Transverse colon (tissue), 4 donors: ENCODE data around the gene CACNA2D2. TPM values are rescaled to one million over a fixed set of nuclear protein-coding genes. Genes with fewer than 3 reads are reported as not detected.

Source experiments
- DNase-seq: peaks from one replicate; pipeline ENCODE4 v3.0.0-alpha.2; 2019
- H3K27ac ChIP-seq, 4 donors: fragments of 200-600 bp; sonication (generic); 2 replicates each; pipeline ENCODE4 v1.5.1; 2016 to 2018; ENCODE audit warnings: inconsistent platforms in 4 of 4
- H3K27me3 ChIP-seq: fragments of 200-600 bp; sonication (generic); 2 replicates; pipeline ENCODE4 v1.5.1; 2017; ENCODE audit warnings: inconsistent platforms
- H3K36me3 ChIP-seq, 4 donors: fragments of 200-600 bp; sonication (generic); 2 replicates each; pipeline ENCODE4 v1.5.1; 2017 to 2019; ENCODE audit warnings: inconsistent platforms in 4 of 4
- H3K4me1 ChIP-seq, 4 donors: fragments of 200-600 bp; sonication (generic); 2 replicates each; pipeline ENCODE4 v1.5.1; 2017 to 2020; ENCODE audit warnings: inconsistent platforms in 4 of 4
- H3K4me3 ChIP-seq, 4 donors: fragments of 200-600 bp; sonication (generic); 1 replicate in 1 of 4; 2 replicates in 3 of 4; pipeline versions ENCODE4 v1.5.1 to v1.6.1; 2017 to 2019; ENCODE audit warnings: inconsistent platforms in 4 of 4
- H3K9me3 ChIP-seq, 2 donors: fragments of 200-600 bp; sonication (generic); 2 replicates each; pipeline ENCODE4 v1.5.1; 2017 to 2019; ENCODE audit warnings: inconsistent platforms in 2 of 2
- EP300 ChIP-seq: sonication (generic); formaldehyde crosslinking; IDR thresholded peaks from one replicate; pipeline ENCODE4 v1.6.1; 2017; ENCODE audit warnings: antibody characterized with exemption, low read depth
- POLR2A ChIP-seq: fragments of 450-650 bp; IDR thresholded peaks from one replicate; pipeline ENCODE4 v1.6.1; 2016; ENCODE audit warnings: antibody characterized with exemption, mild to moderate bottlenecking, moderate library complexity
- POLR2AphosphoS5 ChIP-seq, 3 donors: sonication (generic); formaldehyde crosslinking; IDR thresholded peaks; one replicate each; pipeline ENCODE4 v1.6.1; 2016; ENCODE audit warnings: antibody characterized with exemption in 3 of 3
- WGBS, 2 donors: methylation state at CpG; one replicate each; pipeline ENCODE4 v1.1.5; 2018; ENCODE audit warnings: low coverage in 1 of 2; 5-methylcytosine and 5-hydroxymethylcytosine counted together
- in situ Hi-C, 4 donors: fragments of 200-750 bp; cut with MboI; loops; one replicate each; pipeline versions ENCODE4 v1.15.0 to v1.15.1; 2017; ENCODE audit warnings: low sequenced_read_pairs in 3 of 4, low pct_ligation_motif_present in 1 of 4, low pct_unique_long_range_greater_than_20kb in 1 of 4
- intact Hi-C: fragments of 100-400 bp; cut with DNase I; formaldehyde crosslinking; loops from one replicate; pipeline ENCODE4 v1.15.1; 2023; ENCODE audit warnings: low total_unique reads
- total RNA-seq, 4 donors: library from RNA; depleted of rRNA; stranded (reverse); fragments of >200 nt; gene quantifications; one replicate each; pipeline ENCODE4 v1.1.0, GENCODE V29; 2016
- TF ChIP-seq, protein P1 (sequence below), 5 experiments: fragments of 200-600 bp in 3 of 5; fragments of 450-650 bp in 2 of 5; sonication (generic) in 3 of 5; IDR thresholded peaks; 1 replicate in 2 of 5; 2 replicates in 3 of 5; pipeline ENCODE4 v1.5.1; 2016 to 2017; ENCODE audit warnings: antibody characterized with exemption in 5 of 5, inconsistent platforms in 3 of 5, mild to moderate bottlenecking in 2 of 5, moderate library complexity in 1 of 5

The CACNA2D2 gene
- total RNA-seq, 4 donors from 2014 or later, result 0.48 to 2.2 (median 0.87) TPM

- WGBS, 2 donors, result 73% methylated on average over 9 of the region's 9 CpGs; no CpG with 5 or more reads in 1 of the 2 donors
- intact Hi-C loops, result no loop called here
- in situ Hi-C loops, result loop anchor here in 1 of 4 donors (10.0 kb wide), 1 partner anchor 190 kb away; the partner anchor contains the start of genes RASSF1 and ZMYND10
- no peak overlapping the region for H3K4me3 ChIP-seq
- no peaks in the 10 kb centered on the region for H3K36me3 ChIP-seq
- no peaks in the 10 kb centered on the region for H3K4me1 ChIP-seq
- no peak overlapping the region for H3K27ac ChIP-seq
- no peak for DNase-seq
- no peaks in the 10 kb centered on the region for H3K9me3 ChIP-seq
- TF ChIP-seq POLR2A (no peak), EP300 (no peak), POLR2AphosphoS5 (IDR thresholded peaks at IDR 0.05) (no peak)
- TF ChIP-seq, protein P1, sequence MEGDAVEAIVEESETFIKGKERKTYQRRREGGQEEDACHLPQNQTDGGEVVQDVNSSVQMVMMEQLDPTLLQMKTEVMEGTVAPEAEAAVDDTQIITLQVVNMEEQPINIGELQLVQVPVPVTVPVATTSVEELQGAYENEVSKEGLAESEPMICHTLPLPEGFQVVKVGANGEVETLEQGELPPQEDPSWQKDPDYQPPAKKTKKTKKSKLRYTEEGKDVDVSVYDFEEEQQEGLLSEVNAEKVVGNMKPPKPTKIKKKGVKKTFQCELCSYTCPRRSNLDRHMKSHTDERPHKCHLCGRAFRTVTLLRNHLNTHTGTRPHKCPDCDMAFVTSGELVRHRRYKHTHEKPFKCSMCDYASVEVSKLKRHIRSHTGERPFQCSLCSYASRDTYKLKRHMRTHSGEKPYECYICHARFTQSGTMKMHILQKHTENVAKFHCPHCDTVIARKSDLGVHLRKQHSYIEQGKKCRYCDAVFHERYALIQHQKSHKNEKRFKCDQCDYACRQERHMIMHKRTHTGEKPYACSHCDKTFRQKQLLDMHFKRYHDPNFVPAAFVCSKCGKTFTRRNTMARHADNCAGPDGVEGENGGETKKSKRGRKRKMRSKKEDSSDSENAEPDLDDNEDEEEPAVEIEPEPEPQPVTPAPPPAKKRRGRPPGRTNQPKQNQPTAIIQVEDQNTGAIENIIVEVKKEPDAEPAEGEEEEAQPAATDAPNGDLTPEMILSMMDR (IDR thresholded peaks at IDR 0.05), result no peak
- H3K27me3 ChIP-seq, result peaks cover 28% of the 10 kb centered on the region
Measured at GRCh38 chr3:50534681-50535330, 31.4 kb upstream of the CACNA2D2 start.

DNA sequence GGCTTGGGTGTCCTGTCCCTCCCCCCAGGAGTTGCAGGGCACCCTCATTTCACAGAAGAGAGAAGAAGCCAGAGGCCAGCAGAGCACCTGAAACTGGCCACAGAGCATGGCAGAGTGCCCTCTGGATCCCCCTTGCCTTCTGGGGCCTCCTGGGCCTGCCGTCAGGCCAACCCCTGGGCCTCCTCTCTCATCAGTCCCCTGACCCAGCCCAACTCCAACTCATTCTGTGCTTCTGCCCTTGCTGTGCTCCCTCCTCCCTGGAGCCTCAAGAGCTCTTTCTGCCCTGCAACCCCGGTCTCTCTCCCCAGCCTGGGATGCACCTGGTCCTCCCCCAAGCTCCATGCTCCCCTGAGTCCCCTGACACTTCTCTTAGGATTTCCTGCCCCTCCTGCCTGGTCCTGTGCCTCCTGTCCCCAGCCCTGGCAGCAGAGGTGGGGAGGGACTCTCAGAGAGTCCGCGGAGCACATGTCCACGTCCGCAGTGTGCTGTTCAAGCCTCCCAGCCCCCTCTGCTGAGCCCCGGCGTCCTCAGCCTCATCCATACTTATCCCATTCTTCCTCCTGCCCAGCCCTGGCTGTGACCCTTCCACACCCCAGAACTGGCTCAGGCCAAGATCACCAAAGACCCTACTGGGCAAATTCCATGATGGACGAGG, 30.5 kb upstream of the CACNA2D2 start:
- no peaks in the 10 kb centered on the region for H3K36me3 ChIP-seq
- TF ChIP-seq POLR2AphosphoS5 (IDR thresholded peaks at IDR 0.05) (no peak), POLR2A (no peak)
- TF ChIP-seq, protein P1 (IDR thresholded peaks at IDR 0.05), result no peak
- no peaks in the 10 kb centered on the region for H3K9me3 ChIP-seq
- in situ Hi-C loops, result loop anchor here in 1 of 4 donors (10.0 kb wide), 1 partner anchor 189 kb away; the partner anchor contains the start of genes RASSF1 and ZMYND10
- intact Hi-C loops, result no loop called here
- no peak for DNase-seq
- 54 to 75% methylated on average over 2 to 9 of the region's 9 CpGs for WGBS, 2 donors
- no peak overlapping the region for H3K27ac ChIP-seq
- no peak overlapping the region for H3K4me3 ChIP-seq
- H3K27me3 ChIP-seq, result peaks cover 31% of the 10 kb centered on the region
- no peaks in the 10 kb centered on the region for H3K4me1 ChIP-seq

- peaks cover 31% of the 10 kb centered on the region for H3K27me3 ChIP-seq
- H3K9me3 ChIP-seq, result no peaks in the 10 kb centered on the region
- H3K4me3 ChIP-seq, result no peak overlapping the region
- no peaks in the 10 kb centered on the region for H3K36me3 ChIP-seq
- 72 to 76% methylated on average over 11 to 12 of the region's 13 CpGs for WGBS, 2 donors
- TF ChIP-seq POLR2AphosphoS5 (IDR thresholded peaks at IDR 0.05), result no peak
- TF ChIP-seq, protein P1 (IDR thresholded peaks at IDR 0.05), result no peak
- no peak for TF ChIP-seq EP300
- TF ChIP-seq POLR2A, result no peak
- no peak overlapping the region for H3K27ac ChIP-seq
- no peaks in the 10 kb centered on the region for H3K4me1 ChIP-seq
- intact Hi-C loops, result no loop called here
- DNase-seq, result no peak
- in situ Hi-C loops, result loop anchor here in 1 of 4 donors (10.0 kb wide), 1 partner anchor 189 kb away; the partner anchor contains the start of genes RASSF1 and ZMYND10
Measured at GRCh38 chr3:50533316-50533715, 29.9 kb upstream of the CACNA2D2 start.

DNA sequence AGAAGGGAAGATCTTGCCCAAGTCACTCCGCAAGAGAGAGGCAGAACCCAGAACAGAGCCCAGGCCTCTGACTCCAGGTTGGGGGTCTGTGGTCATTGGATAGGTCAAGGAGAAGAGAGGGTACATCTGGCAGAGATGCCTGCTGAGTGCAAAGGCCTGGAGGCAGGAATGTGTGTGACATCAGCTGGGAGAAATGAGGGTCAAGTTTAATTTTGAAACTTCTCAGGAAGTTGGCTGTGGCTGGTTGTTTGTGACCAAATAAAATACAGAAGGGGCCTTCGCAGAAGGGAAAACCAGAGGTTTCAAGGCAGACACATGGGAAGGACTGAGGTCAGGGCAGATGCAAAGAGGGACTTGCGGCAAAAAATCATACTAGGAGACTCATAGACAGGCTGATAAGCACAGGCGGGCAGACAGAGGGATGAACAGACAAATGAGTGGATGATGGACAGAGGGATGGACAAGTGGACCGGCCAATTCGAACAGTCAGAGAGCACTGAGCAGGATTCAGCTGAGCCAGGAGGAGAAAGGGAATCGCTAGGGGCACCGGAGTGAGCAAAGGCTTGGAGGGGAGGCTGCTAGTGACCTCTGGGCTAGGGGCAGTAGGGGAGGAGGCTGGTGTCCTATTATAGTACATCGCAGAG, 28.8 kb upstream of the CACNA2D2 start:
- Histone ChIP-seq H3K9me3 (no peaks in the 10 kb centered on the region), H3K4me3 (no peak overlapping the region), H3K4me1 (no peaks in the 10 kb centered on the region), H3K27ac (no peak overlapping the region), H3K27me3 (peaks cover 23% of the 10 kb centered on the region), H3K36me3 (no peaks in the 10 kb centered on the region)
- in situ Hi-C loops (loop anchor here in 1 of 4 donors (10.0 kb wide), 1 partner anchor 187 kb away; the partner anchor contains the start of genes RASSF1 and ZMYND10), intact Hi-C loops (no loop called here)
- WGBS, 2 donors, result 82 to 87% methylated on average over 3 to 9 of the region's 9 CpGs
- TF ChIP-seq EP300, result no peak
- TF ChIP-seq, protein P1 (IDR thresholded peaks at IDR 0.05), result no peak
- TF ChIP-seq POLR2AphosphoS5 (IDR thresholded peaks at IDR 0.05), result no peak
- TF ChIP-seq POLR2A, result no peak
- no peak for DNase-seq
